H1 (cell line): ENCODE measurements around the gene ABCD2. TPM values are rescaled to one million over a fixed set of nuclear protein-coding genes. Genes with fewer than 3 reads are reported as not detected.

Source experiments
- ATF3 ChIP-seq: IDR thresholded peaks from 2 replicates; pipeline ENCODE4 v1.6.1; 2011; ENCODE audit warnings: low read depth, mild to moderate bottlenecking, low read length; ENCODE audit not compliant: insufficient read depth
- BRCA1 ChIP-seq: IDR thresholded peaks from 2 replicates; pipeline ENCODE4 v1.6.1; 2012; ENCODE audit warnings: low read depth, low read length, improper control_type of control experiment
- FOSL1 ChIP-seq: IDR thresholded peaks from 2 replicates; pipeline ENCODE4 v1.6.1; 2011; ENCODE audit warnings: mild to moderate bottlenecking, low read depth, low read length, moderate library complexity; ENCODE audit not compliant: insufficient read depth
- POLR2A ChIP-seq, 2 experiments: IDR thresholded peaks; 1 replicate in 1 of 2; 2 replicates in 1 of 2; pipeline ENCODE4 v1.6.1; 2011; ENCODE audit warnings: low read depth in 2 of 2, low read length in 2 of 2, mild to moderate bottlenecking in 2 of 2; ENCODE audit errors: control extremely low read depth in 1 of 2
- RNF2 ChIP-seq: fragments of 200-900, 300-1000 bp; sonication (generic); IDR thresholded peaks from 2 replicates; pipeline ENCODE4 v1.7.1; 2016; ENCODE audit warnings: borderline replicate concordance, low read depth, mild to moderate bottlenecking, antibody characterized with exemption, low read length; ENCODE audit not compliant: poor library complexity, severe bottlenecking; ENCODE audit errors: missing control alignments
- SP2 ChIP-seq: IDR thresholded peaks from 2 replicates; pipeline ENCODE4 v1.6.1; 2012; ENCODE audit warnings: mild to moderate bottlenecking, low read length, inconsistent platforms
- polyA plus RNA-seq, 7 experiments: library from polyadenylated mRNA; depleted of rRNA in 3 of 7; stranded (reverse) in 5 of 7; unstranded in 2 of 7; fragments of >200 nt in 5 of 7; fragments of 200-250 nt in 2 of 7; gene quantifications; 1 replicate in 5 of 7; 2 replicates in 1 of 7; 4 replicates in 1 of 7; pipeline versions ENCODE4 v1.2.1 to v1.2.3, GENCODE V29; 2011 to 2013; ENCODE audit warnings: missing spikeins in 2 of 7, mixed read lengths in 2 of 7
- total RNA-seq: library from RNA; stranded (reverse); fragmentation: NEBNext Ultra II Directional; extraction: Animal tissue kit (Norgen Biotek cat#: 25700); gene quantifications from 2 replicates; pipeline ENCODE4 v1.2.1, GENCODE V29; 2021

ABCD2 gene
- total and polyA plus RNA-seq, 2 of the 8 experiments (the other 6 are each of a cell fraction or from before 2014, with no cell fraction given), result not detected

GRCh38 chr12:39628836-39629235 lies 9.2 kb upstream of the ABCD2 start (continued):
- no peak for TF ChIP-seq ATF3
- TF ChIP-seq FOSL1, result no peak
- no peak for TF ChIP-seq SP2
- no peak for TF ChIP-seq BRCA1
- TF ChIP-seq POLR2A (IDR thresholded peaks at IDR 0.05; ENCODE audit: control extremely low read depth in 1 of 2, low read depth in 2 of 2, low read length in 2 of 2), result no peak
- no peak for TF ChIP-seq RNF2
